CD4-positive, alpha-beta T cell treated with Interleukin-15 for 4 hours (primary cell): ENCODE measurements around the gene INTS1.
A peak's percentile ranks its signal among the peaks of the same experiment; 100 is the strongest.

Source experiments
- DNase-seq: peaks from one replicate; pipeline ENCODE4 v3.0.0-alpha.2; 2020; ENCODE audit warnings: low spot score

Gene INTS1, protein sequence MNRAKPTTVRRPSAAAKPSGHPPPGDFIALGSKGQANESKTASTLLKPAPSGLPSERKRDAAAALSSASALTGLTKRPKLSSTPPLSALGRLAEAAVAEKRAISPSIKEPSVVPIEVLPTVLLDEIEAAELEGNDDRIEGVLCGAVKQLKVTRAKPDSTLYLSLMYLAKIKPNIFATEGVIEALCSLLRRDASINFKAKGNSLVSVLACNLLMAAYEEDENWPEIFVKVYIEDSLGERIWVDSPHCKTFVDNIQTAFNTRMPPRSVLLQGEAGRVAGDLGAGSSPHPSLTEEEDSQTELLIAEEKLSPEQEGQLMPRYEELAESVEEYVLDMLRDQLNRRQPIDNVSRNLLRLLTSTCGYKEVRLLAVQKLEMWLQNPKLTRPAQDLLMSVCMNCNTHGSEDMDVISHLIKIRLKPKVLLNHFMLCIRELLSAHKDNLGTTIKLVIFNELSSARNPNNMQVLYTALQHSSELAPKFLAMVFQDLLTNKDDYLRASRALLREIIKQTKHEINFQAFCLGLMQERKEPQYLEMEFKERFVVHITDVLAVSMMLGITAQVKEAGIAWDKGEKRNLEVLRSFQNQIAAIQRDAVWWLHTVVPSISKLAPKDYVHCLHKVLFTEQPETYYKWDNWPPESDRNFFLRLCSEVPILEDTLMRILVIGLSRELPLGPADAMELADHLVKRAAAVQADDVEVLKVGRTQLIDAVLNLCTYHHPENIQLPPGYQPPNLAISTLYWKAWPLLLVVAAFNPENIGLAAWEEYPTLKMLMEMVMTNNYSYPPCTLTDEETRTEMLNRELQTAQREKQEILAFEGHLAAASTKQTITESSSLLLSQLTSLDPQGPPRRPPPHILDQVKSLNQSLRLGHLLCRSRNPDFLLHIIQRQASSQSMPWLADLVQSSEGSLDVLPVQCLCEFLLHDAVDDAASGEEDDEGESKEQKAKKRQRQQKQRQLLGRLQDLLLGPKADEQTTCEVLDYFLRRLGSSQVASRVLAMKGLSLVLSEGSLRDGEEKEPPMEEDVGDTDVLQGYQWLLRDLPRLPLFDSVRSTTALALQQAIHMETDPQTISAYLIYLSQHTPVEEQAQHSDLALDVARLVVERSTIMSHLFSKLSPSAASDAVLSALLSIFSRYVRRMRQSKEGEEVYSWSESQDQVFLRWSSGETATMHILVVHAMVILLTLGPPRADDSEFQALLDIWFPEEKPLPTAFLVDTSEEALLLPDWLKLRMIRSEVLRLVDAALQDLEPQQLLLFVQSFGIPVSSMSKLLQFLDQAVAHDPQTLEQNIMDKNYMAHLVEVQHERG (N-terminal part only)

GRCh38 chr7:1503816-1504775, at the start of gene INTS1:
INTS1 (minus strand) TSS chr7:1504389; CDS start chr7:1503960, 429 bp downstream.
- peak; percentile 90 for DNase-seq

DNA sequence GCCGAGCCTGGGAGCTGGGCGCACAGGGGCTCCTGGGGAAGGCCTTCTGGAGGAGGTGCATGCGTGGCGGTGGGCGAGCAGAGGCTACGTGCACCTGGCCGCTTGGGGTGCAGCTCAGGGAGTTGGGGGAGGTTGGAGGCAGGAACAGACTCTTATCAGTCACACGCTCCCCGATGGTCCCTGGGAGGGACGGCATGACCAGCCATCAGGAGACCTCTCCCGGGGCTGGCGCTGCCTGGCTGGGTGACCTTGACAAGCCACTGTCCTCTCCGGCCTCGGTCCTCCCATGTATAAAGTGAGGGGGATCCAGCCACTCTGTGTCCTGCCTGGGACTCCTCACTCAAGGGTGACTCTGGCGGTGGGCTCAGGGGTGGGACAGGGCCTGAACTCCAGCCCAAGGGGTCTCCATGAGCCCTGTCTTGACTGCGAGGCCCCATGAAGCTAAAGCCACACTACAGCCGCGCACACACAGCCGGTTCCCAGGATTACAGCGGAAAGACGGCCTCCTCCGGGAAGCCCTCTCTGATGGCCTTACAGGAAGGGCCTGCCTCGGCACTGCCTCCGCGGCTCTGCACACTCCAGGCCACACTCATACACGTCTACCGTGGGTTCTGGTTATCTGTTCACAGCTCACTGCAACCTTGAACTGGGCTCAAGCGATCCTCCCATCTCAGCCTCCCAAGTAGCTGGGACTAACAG, 49.5 kb upstream of the INTS1 start:
- DNase-seq = no peak

DNA sequence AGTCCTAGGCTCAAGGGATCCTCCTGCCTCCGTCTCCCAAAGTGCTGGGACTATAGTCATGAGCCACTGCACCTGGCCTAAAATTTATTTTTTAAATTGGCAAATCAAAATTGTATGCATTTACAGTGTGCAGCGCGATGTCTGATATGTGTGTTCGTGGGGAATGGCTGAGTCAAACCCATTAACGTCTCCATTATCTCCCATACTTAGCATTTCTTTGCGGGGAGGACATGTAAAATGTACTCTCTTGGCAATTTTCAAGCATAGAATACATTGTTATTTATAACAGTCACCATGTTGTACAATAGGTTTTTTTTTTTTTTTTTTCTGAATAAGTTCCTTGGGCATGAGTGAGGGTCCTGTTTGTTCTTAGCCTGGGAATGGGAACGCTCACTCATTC, 48.0 kb upstream of the INTS1 start:
- no peak for DNase-seq

DNA sequence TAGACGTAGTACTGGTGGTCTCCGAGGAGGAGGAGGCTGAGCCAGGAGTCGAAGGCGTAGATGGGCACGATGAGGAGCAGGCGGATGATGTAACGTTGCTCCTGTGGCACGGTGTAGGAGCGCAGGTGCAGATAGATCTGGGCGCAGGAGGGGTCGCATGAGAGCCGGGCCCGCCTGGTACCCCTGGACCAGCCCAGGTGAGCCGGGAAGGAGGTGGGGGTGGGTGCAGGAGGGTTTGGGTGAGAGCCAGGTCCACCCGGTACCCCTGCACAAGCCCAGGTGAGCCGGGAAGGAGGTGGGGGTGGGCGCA, 46.6 kb upstream of the INTS1 start:
- no peak for DNase-seq

DNA sequence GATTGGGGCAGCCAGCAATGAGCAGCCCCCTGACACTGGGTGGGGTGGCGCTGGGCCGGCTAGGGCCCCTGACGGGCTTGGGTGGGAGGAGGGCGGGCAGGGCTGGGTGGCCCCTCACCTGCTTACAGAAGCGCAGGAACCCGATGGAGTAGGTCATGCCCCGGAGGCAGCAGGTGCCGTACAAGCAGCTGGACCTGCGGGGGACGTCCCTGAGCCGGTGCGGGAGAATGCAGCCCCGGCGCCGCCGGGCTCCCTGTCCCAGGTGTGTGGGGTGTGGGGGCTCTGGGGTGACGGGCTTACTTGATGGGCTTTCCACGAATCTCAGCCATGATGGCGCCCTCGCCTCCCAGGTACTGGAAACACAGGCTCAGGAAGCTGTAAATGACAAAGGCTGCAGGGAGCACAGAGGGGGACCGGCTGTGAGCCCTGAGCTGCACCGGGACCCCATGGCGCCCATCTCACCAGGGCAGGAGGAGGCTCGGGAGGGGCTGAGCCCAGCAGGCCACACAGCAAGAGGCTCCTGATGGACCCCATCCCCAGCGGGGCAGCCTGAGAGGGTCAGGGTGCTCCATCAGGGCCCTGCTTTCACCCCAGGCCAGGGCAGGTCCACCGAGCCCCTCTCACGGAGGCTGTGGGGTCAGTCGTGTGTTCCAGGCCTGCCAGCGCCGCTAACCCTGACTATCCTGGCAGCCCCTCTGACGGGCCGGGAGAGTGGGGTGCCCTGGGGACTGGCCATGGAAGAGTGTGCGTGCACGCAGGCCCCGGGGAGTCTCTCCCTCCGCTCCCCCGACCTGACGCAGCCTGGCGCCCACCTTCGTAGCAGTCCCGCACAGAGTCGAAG, 46.0 kb upstream of the INTS1 start:
- no peak for DNase-seq

- no peak for DNase-seq
Measured at GRCh38 chr7:1549357-1550004, 45.3 kb upstream of the INTS1 start.

- no peak for DNase-seq
Measured at GRCh38 chr7:1548944-1549343, 44.8 kb upstream of the INTS1 start.

GRCh38 chr7:1548438-1548831, 44.2 kb upstream of the INTS1 start:
- DNase-seq = no peak

- DNase-seq = no peak
Measured at GRCh38 chr7:1547777-1548437, 43.7 kb upstream of the INTS1 start.

DNA sequence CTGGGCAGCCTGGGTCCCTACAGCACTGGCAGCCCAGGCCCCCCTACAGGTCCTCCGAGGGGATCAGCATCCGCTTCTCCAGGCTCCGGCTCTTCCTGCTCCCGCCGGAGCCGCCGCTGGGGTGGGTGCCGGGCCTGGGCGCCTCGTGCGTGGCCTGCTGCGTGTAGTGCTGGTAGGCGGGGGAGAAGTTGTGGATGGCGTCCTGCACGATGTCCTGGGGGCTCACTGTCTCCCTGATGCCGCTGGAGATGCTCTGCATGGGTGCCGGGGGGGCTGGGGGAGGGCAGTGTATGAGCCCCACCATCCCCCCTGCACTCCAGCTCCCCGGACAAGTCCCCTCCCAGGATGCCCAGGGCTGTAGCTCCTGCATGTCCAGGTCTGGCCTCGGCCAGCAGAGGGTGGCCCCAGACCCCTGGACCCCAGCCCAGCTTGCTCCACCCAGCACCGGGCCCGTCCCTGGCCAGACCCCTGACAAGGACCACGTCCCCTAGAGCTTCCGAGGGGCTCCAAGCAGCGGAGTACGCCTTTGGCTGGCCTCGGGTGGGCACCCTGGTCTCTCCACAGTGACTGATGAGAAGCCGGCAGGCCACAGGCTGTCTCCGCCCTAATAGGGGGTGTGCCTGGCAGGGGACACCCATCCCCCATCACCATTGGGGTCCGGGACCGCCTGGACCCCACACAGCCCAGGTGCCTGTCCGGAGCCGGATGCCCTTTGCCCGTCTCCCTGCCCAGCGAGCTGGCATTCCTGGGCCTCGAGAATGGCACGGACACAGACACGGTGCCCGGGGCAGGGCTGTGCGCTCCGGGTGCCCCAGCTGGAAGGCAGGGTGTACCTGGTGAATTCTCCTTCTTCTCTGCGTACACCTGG, 43.0 kb upstream of the INTS1 start:
- no peak for DNase-seq

- DNase-seq = no peak
Measured at GRCh38 chr7:1546274-1546908, 42.2 kb upstream of the INTS1 start.

DNA sequence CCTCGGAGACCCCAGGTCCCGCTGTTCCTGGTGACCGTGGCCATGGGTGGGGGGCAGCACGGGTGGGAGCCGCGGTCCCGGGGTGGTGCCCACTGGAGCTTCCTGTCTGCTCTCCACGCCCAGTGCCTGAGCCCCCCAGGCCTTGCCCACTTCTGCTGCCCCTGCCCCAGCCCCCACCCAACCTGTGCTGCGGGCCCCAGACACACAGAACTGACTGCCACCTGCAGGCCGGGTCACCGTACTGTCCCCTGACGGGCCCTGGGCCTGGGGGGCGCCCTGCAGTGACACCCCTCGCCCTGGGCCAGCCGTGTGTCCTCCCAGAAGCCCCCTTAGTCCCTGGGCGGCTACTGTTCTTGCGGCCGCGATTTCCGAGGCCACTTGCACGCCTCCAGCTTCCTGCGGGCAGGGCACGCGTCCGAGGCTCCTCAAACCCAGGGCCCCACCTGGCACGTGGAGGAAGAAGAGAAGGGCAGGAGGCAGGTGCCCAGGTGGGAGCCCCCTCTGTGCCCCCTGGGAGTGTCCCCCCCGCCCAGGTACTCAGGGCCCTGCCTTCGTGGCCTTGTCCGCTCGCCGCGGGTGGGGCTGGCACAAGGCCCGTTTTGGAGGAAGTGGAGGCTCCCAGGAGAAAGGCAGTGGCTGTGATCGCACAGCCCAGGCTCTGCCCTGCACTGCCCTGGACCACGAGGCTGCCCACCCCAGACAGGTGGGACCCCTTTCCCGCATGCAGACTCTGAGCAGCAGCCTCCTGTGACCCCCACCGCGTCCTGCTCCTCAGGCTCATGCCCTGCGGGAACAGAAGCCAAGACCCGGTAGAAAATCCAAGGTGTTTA, 41.4 kb upstream of the INTS1 start:
- no peak for DNase-seq

GRCh38 chr7:1544896-1545416, 40.8 kb upstream of the INTS1 start:
- DNase-seq = no peak

DNA sequence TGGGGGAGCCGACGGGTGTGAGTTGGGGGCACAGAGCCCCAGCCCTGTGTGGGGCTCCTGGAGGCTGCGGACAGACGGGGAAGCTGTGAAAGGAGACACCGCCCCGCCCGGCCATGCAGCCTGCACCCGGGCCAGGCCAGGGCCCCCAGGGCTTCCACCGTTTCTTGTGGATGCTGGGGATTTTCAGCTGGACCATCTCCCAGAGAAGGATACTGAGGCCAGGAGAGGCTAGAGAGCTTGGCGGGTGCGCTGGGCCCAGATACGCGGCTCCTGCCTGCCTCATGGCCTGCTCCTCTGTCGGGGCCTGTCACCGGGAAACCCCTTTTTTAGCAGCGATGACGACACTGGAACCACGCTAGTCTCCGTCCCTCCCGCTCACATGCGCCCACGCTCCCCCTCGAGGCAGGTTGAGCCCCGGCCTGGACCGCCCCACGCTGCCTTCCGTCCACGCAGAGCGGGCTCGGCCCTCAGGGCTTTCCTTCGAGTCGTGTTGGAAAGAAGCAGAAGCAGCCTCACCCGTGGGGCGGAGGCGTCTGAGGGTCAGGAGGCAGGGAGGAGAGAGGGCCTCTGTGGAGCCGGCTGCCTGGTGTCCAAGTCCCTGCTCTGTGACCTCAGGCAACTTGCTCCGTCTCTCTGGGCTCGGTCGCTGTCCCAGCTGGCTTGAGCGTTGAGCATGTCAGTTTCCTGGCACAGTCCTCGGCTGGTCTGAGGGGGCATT, 40.1 kb upstream of the INTS1 start:
- no peak for DNase-seq

- no peak for DNase-seq
Measured at GRCh38 chr7:1543826-1544177, 39.6 kb upstream of the INTS1 start.
